ENCODE measurements around the gene CARS1.

- TF ChIP-seq CTCF (IDR thresholded peaks at IDR 0.05; ENCODE audit: insufficient read depth, low read length) (no peak), REST (IDR thresholded peaks at IDR 0.05; ENCODE audit: insufficient replicate concordance, low read depth) (no peak), POLR2AphosphoS5 (IDR thresholded peaks at IDR 0.05; ENCODE audit: low read depth) (no peak), GABPA (IDR thresholded peaks at IDR 0.05; ENCODE audit: low read depth) (no peak)
These were observed 5.8 kb downstream of the CARS1 start for GRCh38 chr11:3051196-3052108.

Measured in HL-60 (cell line).